Amniotic stem cell (primary cell): ENCODE measurements around the gene NIPAL3.

Source experiments
- DNase-seq: peaks from one replicate; lab custom pipeline; 2025; lab: John Stamatoyannopoulos, UW

The NIPAL3 gene

GRCh38 chr1:24415334-24415909, at the start of gene NIPAL3:
TSS of gene NIPAL3 (plus strand) at chr1:24415802. CDS start at chr1:24419548, 3,746 bp downstream.
- peak; percentile 94 for DNase-seq

- no peak for DNase-seq
Measured at GRCh38 chr1:24366707-24367106, 48.9 kb upstream of the NIPAL3 start.

- no peak for DNase-seq
Measured at GRCh38 chr1:24369199-24369598, 46.4 kb upstream of the NIPAL3 start.

- no peak for DNase-seq
Measured at GRCh38 chr1:24369801-24370200, 45.8 kb upstream of the NIPAL3 start.

GRCh38 chr1:24373044-24373443, 42.6 kb upstream of the NIPAL3 start:
- DNase-seq: no peak

GRCh38 chr1:24373710-24374109, 41.9 kb upstream of the NIPAL3 start:
- no peak for DNase-seq

GRCh38 chr1:24374891-24375786, 40.5 kb upstream of the NIPAL3 start:
- DNase-seq: no peak

GRCh38 chr1:24379733-24380315, 35.8 kb upstream of the NIPAL3 start:
- DNase-seq: no peak

GRCh38 chr1:24380508-24380907, 35.1 kb upstream of the NIPAL3 start:
- DNase-seq: no peak

- no peak for DNase-seq
Measured at GRCh38 chr1:24381256-24381655, 34.3 kb upstream of the NIPAL3 start.

- DNase-seq: no peak
Measured at GRCh38 chr1:24382165-24382577, 33.4 kb upstream of the NIPAL3 start.

- no peak for DNase-seq
Measured at GRCh38 chr1:24383381-24383940, 32.1 kb upstream of the NIPAL3 start.

- no peak for DNase-seq
Measured at GRCh38 chr1:24384251-24385090, 31.1 kb upstream of the NIPAL3 start.

- DNase-seq: no peak
Measured at GRCh38 chr1:24385160-24385940, 30.3 kb upstream of the NIPAL3 start.

- DNase-seq: no peak
Measured at GRCh38 chr1:24386241-24386640, 29.4 kb upstream of the NIPAL3 start.

- DNase-seq: no peak
Measured at GRCh38 chr1:24386931-24387330, 28.7 kb upstream of the NIPAL3 start.

GRCh38 chr1:24387636-24388175, 27.9 kb upstream of the NIPAL3 start:
- DNase-seq: no peak

- DNase-seq: no peak
Measured at GRCh38 chr1:24388331-24388885, 27.2 kb upstream of the NIPAL3 start.

GRCh38 chr1:24389231-24389678, 26.3 kb upstream of the NIPAL3 start:
- DNase-seq: no peak
